ENCODE data around the gene NES.

- TF ChIP-seq HDGF (IDR thresholded peaks at IDR 0.05; ENCODE audit: borderline replicate concordance) (no peak), L3MBTL2 (conservative IDR thresholded peaks at IDR 0.05) (no peak), FOXM1 (IDR thresholded peaks at IDR 0.05; ENCODE audit: borderline replicate concordance) (no peak)
These were observed 26.5 kb upstream of the NES start for GRCh38 chr1:156703741-156704140.

Data from HEK293T (cell line).